GM12878 (cell line): ENCODE results near the gene SLC37A2. TPM values are rescaled to one million over a fixed set of nuclear protein-coding genes. Genes with fewer than 3 reads are reported as not detected.

Source experiments
- ATAC-seq: fragments of 200-7000 bp; cut with Tn5 transposase; 3 replicates; pipeline ENCODE4 v1.9.1; 2020; ENCODE audit warnings: mild to moderate bottlenecking, moderate library complexity
- BruUV-seq: library from RNA; stranded (reverse); fragments of 400-500 nt; replicated peaks from 2 replicates; lab custom pipeline; 2021; lab: Mats Ljungman, UMichigan
- CTCF ChIA-PET: fragments of 300-600 bp; sonication (Branson Sonifier 250); formaldehyde crosslinking; extraction: SDS; loops from one replicate; lab custom pipeline; 2021; ENCODE audit warnings: inconsistent platforms; lab: Yijun Ruan, JAX
- POLR2A ChIA-PET: fragments of 350-600 bp; formaldehyde crosslinking; extraction: SDS; loops from one replicate; lab custom pipeline; 2021; ENCODE audit warnings: inconsistent platforms; lab: Charles Lee
- RAD21 ChIA-PET: fragments of 300-600 bp; sonication (Branson Sonifier 250); formaldehyde crosslinking; loops from one replicate; lab custom pipeline; 2023; ENCODE audit warnings: antibody characterized with exemption; ENCODE audit not compliant: unreplicated experiment; lab: Charles Lee
- SMC1A ChIA-PET: fragments of 300-600 bp; sonication (Branson Sonifier 250); formaldehyde crosslinking; loops from one replicate; lab custom pipeline; 2023; ENCODE audit not compliant: unreplicated experiment, uncharacterized antibody; lab: Charles Lee
- DNase-seq: peaks from one replicate; pipeline ENCODE4 v3.0.0-alpha.2; 2011; ENCODE audit warnings: low read depth, low spot score
- FAIRE-seq: peaks from 3 replicates; lab custom pipeline; 2011; peaks lifted over from hg19 to GRCh38; lab: Jason Lieb, UNC
- H2AFZ ChIP-seq: 2 replicates; pipeline ENCODE4 v1.6.0; 2011; ENCODE audit warnings: low read depth, low read length, control low read depth; ENCODE audit not compliant: control insufficient read depth
- H3K27ac ChIP-seq: 2 replicates; pipeline ENCODE4 v1.5.1; 2011; ENCODE audit warnings: control low read depth; ENCODE audit not compliant: control insufficient read depth, insufficient read depth
- H3K27me3 ChIP-seq, 2 experiments: replicated peaks in 1 of 2; 2 replicates each; pipeline versions ENCODE4 v1.6.0 to v1.6.1; 2011; ENCODE audit warnings: low read length in 1 of 2; ENCODE audit not compliant: control insufficient read depth in 2 of 2, insufficient read depth in 2 of 2
- H3K36me3 ChIP-seq, 2 experiments: 2 replicates each; pipeline ENCODE4 v1.5.1; 2011; ENCODE audit warnings: low read length in 1 of 2; ENCODE audit not compliant: control insufficient read depth in 2 of 2, insufficient read depth in 2 of 2
- H3K4me1 ChIP-seq: 2 replicates; pipeline ENCODE4 v1.6.1; 2011; ENCODE audit warnings: mild to moderate bottlenecking, low read length, moderate library complexity, mixed read lengths; ENCODE audit not compliant: control insufficient read depth, insufficient read depth
- H3K4me2 ChIP-seq: 2 replicates; pipeline ENCODE4 v1.6.0; 2011; ENCODE audit warnings: control low read depth; ENCODE audit not compliant: control insufficient read depth, insufficient read depth
- H3K4me3 ChIP-seq: fragments of 200-600 bp; sonication (generic); 2 replicates; pipeline ENCODE4 v1.5.1; 2016
- H3K79me2 ChIP-seq: 2 replicates; pipeline ENCODE4 v1.6.0; 2011; ENCODE audit warnings: low read length; ENCODE audit not compliant: control insufficient read depth, insufficient read depth
- H3K9ac ChIP-seq: 2 replicates; pipeline ENCODE4 v1.8.0; 2011; ENCODE audit warnings: low read length, control low read depth, mixed read lengths; ENCODE audit not compliant: control insufficient read depth, insufficient read depth
- H3K9me3 ChIP-seq: replicated peaks from 3 replicates; pipeline ENCODE4 v1.5.1; 2011; ENCODE audit warnings: mild to moderate bottlenecking, low read length; ENCODE audit not compliant: control insufficient read depth, insufficient read depth
- H4K20me1 ChIP-seq: 2 replicates; pipeline ENCODE4 v1.6.0; 2011; ENCODE audit not compliant: control insufficient read depth, insufficient read depth
- EED ChIP-seq: sonication (generic); IDR thresholded peaks from 2 replicates; pipeline ENCODE4 v1.6.1; 2016; ENCODE audit warnings: antibody characterized with exemption, low read depth
- GABPA ChIP-seq: IDR thresholded peaks from 2 replicates; pipeline ENCODE4 v1.6.1; 2014; ENCODE audit warnings: antibody characterized with exemption, low read depth, mild to moderate bottlenecking, inconsistent platforms
- MTA3 ChIP-seq: IDR thresholded peaks from 2 replicates; pipeline ENCODE4 v1.6.1; 2012; ENCODE audit warnings: low read length, inconsistent platforms, borderline replicate concordance
- NFXL1 ChIP-seq: fragments of 450-650 bp; IDR thresholded peaks from 2 replicates; pipeline ENCODE4 v1.6.1; 2017; ENCODE audit warnings: antibody characterized with exemption, mild to moderate bottlenecking, borderline replicate concordance
- NFYA ChIP-seq: IDR thresholded peaks from 2 replicates; pipeline ENCODE4 v1.6.1; 2011; ENCODE audit warnings: low read depth, mild to moderate bottlenecking, low read length, improper control_type of control experiment, borderline replicate concordance
- RUNX3 ChIP-seq: IDR thresholded peaks from 2 replicates; pipeline ENCODE4 v1.6.1; 2012; ENCODE audit warnings: low read length, inconsistent platforms
- SIN3A ChIP-seq: IDR thresholded peaks from 2 replicates; pipeline ENCODE4 v1.6.1; 2012; ENCODE audit warnings: low read depth, low read length, improper control_type of control experiment
- YBX1 ChIP-seq: fragments of 450-650 bp; IDR thresholded peaks from 2 replicates; pipeline ENCODE4 v1.6.1; 2016; ENCODE audit warnings: antibody characterized with exemption
- WGBS: methylation state at CpG from one replicate; pipeline ENCODE4 v1.1.6; 2016; ENCODE audit warnings: low lambda C conversion rate; ENCODE audit not compliant: insufficient replicate concordance, insufficient coverage; ENCODE audit errors: missing lambda C conversion rate; 5-methylcytosine and 5-hydroxymethylcytosine counted together
- in situ Hi-C: fragments of 300-500 bp; cut with MboI; formaldehyde crosslinking; loops from 9 replicates; pipeline ENCODE4 v1.14.3; 2018; ENCODE audit warnings: mixed read lengths
- intact Hi-C: fragments of 100-400 bp; cut with micrococcal nuclease; formaldehyde crosslinking; loops from one replicate; pipeline ENCODE4 v1.14.2; 2022; ENCODE audit not compliant: unreplicated experiment
- polyA plus RNA-seq, 11 experiments: library from polyadenylated mRNA; depleted of rRNA in 4 of 11; unstranded in 6 of 11; stranded (reverse) in 5 of 11; fragments of >200 nt; fragmentation: Nextera tagmentation in 4 of 11; fragmentation: Illumina TruSeq in 1 of 11; extraction: Ambion mirVana in 4 of 11; extraction: Trizol in 1 of 11; gene quantifications; 1 replicate in 1 of 11; 2 replicates in 10 of 11; pipeline versions ENCODE4 v1.2.1 to v1.2.3, GENCODE V29; 2011 to 2016; ENCODE audit warnings: inconsistent platforms in 2 of 11, missing spikeins in 2 of 11, low read depth in 1 of 11
- total RNA-seq, 4 experiments: library from RNA; depleted of rRNA in 3 of 4; stranded (reverse); fragments of >200 nt in 3 of 4; fragmentation: Illumina TruSeq in 1 of 4; extraction: Trizol in 1 of 4; gene quantifications; 2 replicates each; pipeline versions ENCODE4 v1.2.1 to v1.2.3, GENCODE V29; 2013 to 2021

Gene SLC37A2
- total and polyA plus RNA-seq, 10 of the 15 experiments (the other 5 are each of a cell fraction or from before 2014, with no cell fraction given): 0.26 to 9.8 (median 2.0) TPM

- intact Hi-C loops: no loop called here
These were observed 11.1 kb upstream of the SLC37A2 start for GRCh38 chr11:125052047-125052446.

GRCh38 chr11:125053167-125053566 lies 9.9 kb upstream of the SLC37A2 start:
- ATAC-seq: no peak
- no TSS peak for BruUV-seq
- DNase-seq: no peak
- no peaks in the 10 kb centered on the region for H3K4me1 ChIP-seq
- H3K27me3 ChIP-seq: no peaks in the 10 kb centered on the region
- in situ Hi-C loops: no loop called here
- no peak overlapping the region for H3K4me3 ChIP-seq
- H3K9me3 ChIP-seq: no peaks in the 10 kb centered on the region
- no peak overlapping the region for H2AFZ ChIP-seq
- ChIA-PET RAD21 (interaction anchor here (1.3 kb wide), 1 partner anchor 20 kb away, joined by 3 read pairs; no protein-coding TSS in a partner anchor), CTCF (interaction anchor here (1.3 to 1.4 kb wide), 3 partner anchors 54 to 89 kb away, joined by 4 to 5 read pairs (median 4); no protein-coding TSS in a partner anchor), SMC1A (interaction anchor here (1.6 kb wide), 1 partner anchor 19 kb away, joined by 5 read pairs; no protein-coding TSS in a partner anchor), POLR2A (no interaction called here)
- H3K36me3 ChIP-seq: no peaks in the 10 kb centered on the region
- FAIRE-seq: no peak
- intact Hi-C loops: no loop called here
- H3K27ac ChIP-seq: no peak overlapping the region
- no peaks in the 10 kb centered on the region for H3K79me2 ChIP-seq
- 100% methylated on average over 1 of the region's 1 CpG for WGBS
- H3K9ac ChIP-seq: no peak overlapping the region
- TF ChIP-seq NFYA: no peak
- no peak for TF ChIP-seq GABPA
- no peak for TF ChIP-seq RUNX3
- TF ChIP-seq SIN3A: no peak
- no peak for TF ChIP-seq EED
- H3K4me2 ChIP-seq: no peak overlapping the region
- no peaks in the 10 kb centered on the region for H4K20me1 ChIP-seq

More at GRCh38 chr11:125052047-125052446, 11.1 kb upstream of the SLC37A2 start:
- in situ Hi-C loops: no loop called here
- TF ChIP-seq MTA3 (no peak), YBX1 (no peak), GABPA (no peak), NFXL1 (no peak)
- H2AFZ ChIP-seq: no peak overlapping the region
- H3K9me3 ChIP-seq: no peaks in the 10 kb centered on the region
- ChIA-PET POLR2A (interaction anchor here (0.6 kb wide), 1 partner anchor 568 kb away, joined by 3 read pairs; no protein-coding TSS in a partner anchor), CTCF (interaction anchor here (1.3 kb wide), 2 partner anchors 55 to 58 kb away, joined by 4 read pairs; no protein-coding TSS in a partner anchor), SMC1A (interaction anchor here (1.6 kb wide), 1 partner anchor 20 kb away, joined by 5 read pairs; no protein-coding TSS in a partner anchor), RAD21 (interaction anchor here (1.3 kb wide), 1 partner anchor 21 kb away, joined by 3 read pairs; no protein-coding TSS in a partner anchor)
- no TSS peak for BruUV-seq
- no peaks in the 10 kb centered on the region for H4K20me1 ChIP-seq
- no peak overlapping the region for H3K9ac ChIP-seq
- H3K36me3 ChIP-seq: no peaks in the 10 kb centered on the region
- no peak overlapping the region for H3K4me3 ChIP-seq
- H3K27ac ChIP-seq: no peak overlapping the region
- H3K4me2 ChIP-seq: no peak overlapping the region
- no peak for DNase-seq
- FAIRE-seq: no peak
- no peaks in the 10 kb centered on the region for H3K79me2 ChIP-seq
- no peak for ATAC-seq
- no peaks in the 10 kb centered on the region for H3K27me3 ChIP-seq
- no peaks in the 10 kb centered on the region for H3K4me1 ChIP-seq
